ENCODE measurements around the gene DEPDC1.

DNA sequence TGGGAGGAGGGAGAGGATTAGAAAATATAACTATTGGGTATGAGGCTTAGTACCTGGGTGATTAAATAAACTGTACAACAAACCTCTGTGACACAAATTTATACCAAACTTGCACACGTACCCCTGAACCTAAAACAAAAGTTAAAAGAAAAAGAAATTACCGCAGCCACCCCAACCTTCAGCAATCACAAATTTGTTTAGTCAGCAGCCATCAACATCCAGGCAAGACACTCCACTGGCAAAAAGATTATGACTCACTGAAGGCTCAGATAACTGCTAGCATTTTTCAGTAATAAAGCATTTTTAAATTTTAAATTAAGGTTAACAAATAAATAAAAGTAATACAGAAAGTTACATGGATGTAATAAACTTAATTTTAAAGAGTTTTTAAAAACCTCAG, 14.4 kb upstream of the DEPDC1 start:
- TF ChIP-seq, protein P1, sequence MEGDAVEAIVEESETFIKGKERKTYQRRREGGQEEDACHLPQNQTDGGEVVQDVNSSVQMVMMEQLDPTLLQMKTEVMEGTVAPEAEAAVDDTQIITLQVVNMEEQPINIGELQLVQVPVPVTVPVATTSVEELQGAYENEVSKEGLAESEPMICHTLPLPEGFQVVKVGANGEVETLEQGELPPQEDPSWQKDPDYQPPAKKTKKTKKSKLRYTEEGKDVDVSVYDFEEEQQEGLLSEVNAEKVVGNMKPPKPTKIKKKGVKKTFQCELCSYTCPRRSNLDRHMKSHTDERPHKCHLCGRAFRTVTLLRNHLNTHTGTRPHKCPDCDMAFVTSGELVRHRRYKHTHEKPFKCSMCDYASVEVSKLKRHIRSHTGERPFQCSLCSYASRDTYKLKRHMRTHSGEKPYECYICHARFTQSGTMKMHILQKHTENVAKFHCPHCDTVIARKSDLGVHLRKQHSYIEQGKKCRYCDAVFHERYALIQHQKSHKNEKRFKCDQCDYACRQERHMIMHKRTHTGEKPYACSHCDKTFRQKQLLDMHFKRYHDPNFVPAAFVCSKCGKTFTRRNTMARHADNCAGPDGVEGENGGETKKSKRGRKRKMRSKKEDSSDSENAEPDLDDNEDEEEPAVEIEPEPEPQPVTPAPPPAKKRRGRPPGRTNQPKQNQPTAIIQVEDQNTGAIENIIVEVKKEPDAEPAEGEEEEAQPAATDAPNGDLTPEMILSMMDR (IDR thresholded peaks at IDR 0.05; ENCODE audit: poor library complexity), result no peak
- TF ChIP-seq EZH2 (IDR thresholded peaks at IDR 0.05; ENCODE audit: borderline replicate concordance) (no peak), EZH2phosphoT487 (IDR thresholded peaks at IDR 0.05; ENCODE audit: low read depth, severe bottlenecking, unreplicated experiment) (no peak)
